Thyroid gland (tissue), 4 donors: ENCODE data around the gene SAMD11. TPM values are rescaled to one million over a fixed set of nuclear protein-coding genes. Genes with fewer than 3 reads are reported as not detected.

Experiments used
- DNase-seq, 2 donors: peaks; one replicate each; pipeline ENCODE4 v3.0.0-alpha.2; 2019
- H3K27ac ChIP-seq, 3 donors: fragments of 200-600 bp; sonication (generic); 1 replicate in 2 of 3; 2 replicates in 1 of 3; pipeline ENCODE4 v1.5.1; 2016 to 2019; ENCODE audit warnings: mild to moderate bottlenecking in 1 of 3, moderate library complexity in 1 of 3
- H3K27me3 ChIP-seq: fragments of 200-600 bp; sonication (generic); one replicate; pipeline ENCODE4 v1.5.1; 2019
- H3K36me3 ChIP-seq, 2 donors: fragments of 200-600 bp; sonication (generic); one replicate each; pipeline ENCODE4 v1.5.1; 2016 to 2019
- H3K4me1 ChIP-seq, 2 donors: fragments of 200-600 bp; sonication (generic); one replicate each; pipeline ENCODE4 v1.5.1; 2017 to 2019
- H3K4me3 ChIP-seq, 3 donors: fragments of 200-600 bp; sonication (generic); replicated peaks in 1 of 3; 1 replicate in 2 of 3; 2 replicates in 1 of 3; pipeline ENCODE4 v1.5.1; 2016; ENCODE audit warnings: mild to moderate bottlenecking in 1 of 3
- H3K9me3 ChIP-seq: fragments of 200-600 bp; sonication (generic); one replicate; pipeline ENCODE4 v1.5.1; 2017
- POLR2A ChIP-seq, 2 donors: fragments of 450-650 bp; IDR thresholded peaks; one replicate each; pipeline ENCODE4 v1.6.1; 2017; ENCODE audit warnings: antibody characterized with exemption in 2 of 2, mild to moderate bottlenecking in 2 of 2, moderate library complexity in 1 of 2
- WGBS, 2 donors: methylation state at CpG; one replicate each; pipeline ENCODE4 v1.1.5; 2017; 5-methylcytosine and 5-hydroxymethylcytosine counted together
- intact Hi-C: fragments of 100-400 bp; cut with DNase I; formaldehyde crosslinking; loops from one replicate; pipeline ENCODE4 v1.15.1; 2023
- total RNA-seq, 4 donors: library from RNA; depleted of rRNA; stranded (reverse); fragments of >200 nt; gene quantifications; one replicate each; pipeline ENCODE4 v1.2.3, GENCODE V29; 2016
- TF ChIP-seq, protein P1 (sequence below), 6 experiments: fragments of 200-600 bp in 3 of 6; fragments of 450-650 bp in 3 of 6; sonication (generic) in 3 of 6; IDR thresholded peaks; one replicate each; pipeline ENCODE4 v1.5.1; 2016 to 2019; ENCODE audit warnings: antibody characterized with exemption in 6 of 6, mild to moderate bottlenecking in 2 of 6, inconsistent platforms in 1 of 6, moderate library complexity in 1 of 6

Gene SAMD11
- total RNA-seq, 4 donors from 2014 or later, result 4.1 to 11.2 (median 6.3) TPM

DNA sequence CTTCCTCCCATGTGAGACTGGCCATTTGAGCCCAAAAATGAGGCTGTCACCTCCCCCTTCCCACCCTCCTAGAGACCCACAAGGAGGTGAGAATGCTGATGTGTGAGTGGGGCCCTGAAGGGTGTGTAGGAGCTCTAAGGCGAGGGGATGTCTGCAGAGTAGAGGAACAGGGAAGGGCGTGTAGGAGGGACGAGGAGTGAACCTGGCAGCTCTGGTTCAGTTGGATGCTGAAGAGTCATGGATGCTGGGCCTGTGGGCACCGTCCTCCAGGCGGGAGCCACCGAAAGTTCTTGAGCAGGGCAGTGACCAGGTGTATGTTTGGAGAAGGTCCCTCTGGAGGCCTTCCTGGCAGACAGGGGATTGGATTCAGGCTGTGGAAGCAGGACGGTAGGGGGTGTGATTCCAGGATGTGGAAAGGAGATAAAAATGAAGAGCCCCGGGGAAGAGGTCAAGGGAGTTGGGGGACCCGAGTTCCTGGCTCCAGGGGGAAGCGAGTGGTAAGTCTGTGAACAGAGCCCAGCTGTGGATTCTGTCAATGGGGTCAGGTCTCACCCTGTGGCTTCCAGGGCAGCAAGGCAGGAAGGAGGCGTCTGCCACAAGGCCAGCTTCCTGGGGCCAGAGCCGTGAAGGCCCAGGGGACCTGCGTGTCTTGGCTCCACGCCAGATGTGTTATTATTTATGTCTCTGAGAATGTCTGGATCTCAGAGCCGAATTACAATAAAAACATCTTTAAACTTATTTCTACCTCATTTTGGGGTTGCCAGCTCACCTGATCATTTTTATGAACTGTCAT, 7.9 kb downstream of the SAMD11 start:
- Histone ChIP-seq H3K9me3 (no peaks in the 10 kb centered on the region), H3K27ac (no peak overlapping the region), H3K4me3 (no peak overlapping the region), H3K27me3 (no peaks in the 10 kb centered on the region), H3K36me3 (no peaks in the 10 kb centered on the region), H3K4me1 (peaks cover 9 to 34% of the 10 kb centered on the region in 2 donors)
- intact Hi-C loops, result no loop called here
- no peak for DNase-seq
- TF ChIP-seq, protein P1, sequence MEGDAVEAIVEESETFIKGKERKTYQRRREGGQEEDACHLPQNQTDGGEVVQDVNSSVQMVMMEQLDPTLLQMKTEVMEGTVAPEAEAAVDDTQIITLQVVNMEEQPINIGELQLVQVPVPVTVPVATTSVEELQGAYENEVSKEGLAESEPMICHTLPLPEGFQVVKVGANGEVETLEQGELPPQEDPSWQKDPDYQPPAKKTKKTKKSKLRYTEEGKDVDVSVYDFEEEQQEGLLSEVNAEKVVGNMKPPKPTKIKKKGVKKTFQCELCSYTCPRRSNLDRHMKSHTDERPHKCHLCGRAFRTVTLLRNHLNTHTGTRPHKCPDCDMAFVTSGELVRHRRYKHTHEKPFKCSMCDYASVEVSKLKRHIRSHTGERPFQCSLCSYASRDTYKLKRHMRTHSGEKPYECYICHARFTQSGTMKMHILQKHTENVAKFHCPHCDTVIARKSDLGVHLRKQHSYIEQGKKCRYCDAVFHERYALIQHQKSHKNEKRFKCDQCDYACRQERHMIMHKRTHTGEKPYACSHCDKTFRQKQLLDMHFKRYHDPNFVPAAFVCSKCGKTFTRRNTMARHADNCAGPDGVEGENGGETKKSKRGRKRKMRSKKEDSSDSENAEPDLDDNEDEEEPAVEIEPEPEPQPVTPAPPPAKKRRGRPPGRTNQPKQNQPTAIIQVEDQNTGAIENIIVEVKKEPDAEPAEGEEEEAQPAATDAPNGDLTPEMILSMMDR (IDR thresholded peaks at IDR 0.05), result no peak
- TF ChIP-seq POLR2A (IDR thresholded peaks at IDR 0.05), result no peak
- 61 to 73% methylated on average over 15 of the region's 15 CpGs for WGBS, 2 donors

- peaks cover 9 to 34% of the 10 kb centered on the region in 2 donors for H3K4me1 ChIP-seq
- intact Hi-C loops, result no loop called here
- H3K9me3 ChIP-seq, result no peaks in the 10 kb centered on the region
- TF ChIP-seq POLR2A (IDR thresholded peaks at IDR 0.05), result no peak
- TF ChIP-seq, protein P1 (IDR thresholded peaks at IDR 0.05), result no peak
- no peak overlapping the region for H3K27ac ChIP-seq
- no peaks in the 10 kb centered on the region for H3K27me3 ChIP-seq
- H3K36me3 ChIP-seq, result no peaks in the 10 kb centered on the region
- no peak overlapping the region for H3K4me3 ChIP-seq
- no peak for DNase-seq
- 81 to 86% methylated on average over 11 to 14 of the region's 16 CpGs for WGBS, 2 donors
These were observed 8.4 kb downstream of the SAMD11 start for GRCh38 chr1:932173-932510.

GRCh38 chr1:932776-933602, 9.3 kb downstream of the SAMD11 start:
- 48 to 63% methylated on average over 13 to 14 of the region's 25 CpGs for WGBS, 2 donors
- DNase-seq, result peak; percentile 66 to 69
- intact Hi-C loops, result no loop called here

DNA sequence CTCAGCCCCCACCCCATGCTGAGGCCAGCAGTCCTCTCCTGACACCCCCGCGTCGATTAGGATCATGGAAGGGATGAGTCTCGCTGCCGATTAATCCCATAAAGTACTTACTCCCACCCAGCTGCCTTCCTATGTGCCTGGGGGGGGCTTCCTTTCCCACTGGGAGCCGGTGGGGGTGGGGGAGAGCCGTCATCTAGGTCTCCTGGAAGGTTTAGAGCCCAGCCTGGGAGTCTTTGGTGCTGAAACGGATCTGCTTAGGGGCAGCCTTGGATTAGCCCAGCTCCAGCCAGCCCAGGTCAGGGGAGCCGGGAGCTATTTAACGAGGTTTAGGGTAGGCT, 9.8 kb downstream of the SAMD11 start:
- 21 to 29% methylated on average over 4 to 7 of the region's 10 CpGs for WGBS, 2 donors
- no peaks in the 10 kb centered on the region for H3K27me3 ChIP-seq

More at GRCh38 chr1:932776-933602, 9.3 kb downstream of the SAMD11 start:
- H3K27me3 ChIP-seq, result no peaks in the 10 kb centered on the region
- no peaks in the 10 kb centered on the region for H3K36me3 ChIP-seq
- H3K4me3 ChIP-seq, result no peak overlapping the region
- peak overlapping the region in 1 of 3 donors; percentile 24 for H3K27ac ChIP-seq
- no peak for TF ChIP-seq POLR2A (IDR thresholded peaks at IDR 0.05)
- TF ChIP-seq, protein P1 (IDR thresholded peaks at IDR 0.05), result no peak
- peaks cover 9 to 34% of the 10 kb centered on the region in 2 donors for H3K4me1 ChIP-seq
- no peaks in the 10 kb centered on the region for H3K9me3 ChIP-seq

More for the DNA sequence above, 9.8 kb downstream of the SAMD11 start:
- Histone ChIP-seq H3K9me3 (no peaks in the 10 kb centered on the region), H3K4me3 (no peak overlapping the region), H3K27ac (peak overlapping the region in 1 of 3 donors; percentile 24), H3K4me1 (peaks cover 9 to 34% of the 10 kb centered on the region in 2 donors), H3K36me3 (no peaks in the 10 kb centered on the region)
- DNase-seq, result no peak
- intact Hi-C loops, result no loop called here
- TF ChIP-seq, protein P1 (IDR thresholded peaks at IDR 0.05), result no peak
- TF ChIP-seq POLR2A (IDR thresholded peaks at IDR 0.05), result no peak
